Right hindlimb (tissue), 1 donor: Measurements from ENCODE around the gene HPX.
"Not testable (repeated sequence)": the region's sequence is repeated elsewhere in the genome, so short reads cannot be mapped to it uniquely, and the experiment has no call there.

Experiments used
- DNase-seq: peaks from one replicate; pipeline ENCODE4 v3.0.0-alpha.2; 2018

HPX gene

DNA sequence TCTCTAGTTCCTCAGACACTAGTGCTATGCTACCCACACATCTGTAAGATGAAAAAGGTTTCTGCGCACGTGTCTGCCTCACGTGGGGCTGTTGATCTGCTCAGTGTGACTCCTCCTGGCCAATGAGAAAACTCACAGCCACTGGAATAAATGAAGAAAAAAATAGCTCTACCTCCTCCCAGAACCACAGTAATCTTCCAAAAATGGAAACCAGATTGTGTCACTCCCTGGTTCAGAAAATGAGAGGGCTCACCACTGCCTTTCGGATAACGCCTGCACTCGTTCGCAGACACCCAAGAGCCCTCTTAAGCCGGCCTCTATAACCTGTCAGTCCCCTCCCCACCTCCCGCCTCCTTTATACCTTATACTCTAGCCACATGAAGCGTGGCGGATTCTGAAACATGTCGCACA is 27.0 kb downstream of the HPX start:
- DNase-seq = no peak

DNA sequence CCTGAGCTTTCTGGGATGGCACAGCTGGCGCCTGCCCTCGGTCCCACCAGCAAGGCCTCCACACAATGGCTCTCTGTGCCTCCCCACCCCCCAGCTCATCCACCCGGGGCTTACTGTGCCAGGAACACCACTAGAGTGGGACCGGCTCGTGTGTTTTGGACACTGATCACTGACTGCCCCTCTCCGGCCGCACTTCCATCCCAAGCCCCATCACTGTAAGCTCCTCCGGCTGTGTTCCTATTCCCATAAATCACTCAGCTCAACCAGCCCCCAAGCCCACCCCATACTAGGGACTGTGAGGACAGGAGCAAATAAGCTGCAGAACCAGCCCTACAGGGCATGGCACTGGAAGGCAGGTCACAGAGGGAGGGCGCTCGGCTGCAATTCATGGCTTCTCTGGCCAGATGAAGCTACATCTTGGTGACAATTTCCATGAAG is 29.2 kb downstream of the HPX start:
- DNase-seq = no peak

DNA sequence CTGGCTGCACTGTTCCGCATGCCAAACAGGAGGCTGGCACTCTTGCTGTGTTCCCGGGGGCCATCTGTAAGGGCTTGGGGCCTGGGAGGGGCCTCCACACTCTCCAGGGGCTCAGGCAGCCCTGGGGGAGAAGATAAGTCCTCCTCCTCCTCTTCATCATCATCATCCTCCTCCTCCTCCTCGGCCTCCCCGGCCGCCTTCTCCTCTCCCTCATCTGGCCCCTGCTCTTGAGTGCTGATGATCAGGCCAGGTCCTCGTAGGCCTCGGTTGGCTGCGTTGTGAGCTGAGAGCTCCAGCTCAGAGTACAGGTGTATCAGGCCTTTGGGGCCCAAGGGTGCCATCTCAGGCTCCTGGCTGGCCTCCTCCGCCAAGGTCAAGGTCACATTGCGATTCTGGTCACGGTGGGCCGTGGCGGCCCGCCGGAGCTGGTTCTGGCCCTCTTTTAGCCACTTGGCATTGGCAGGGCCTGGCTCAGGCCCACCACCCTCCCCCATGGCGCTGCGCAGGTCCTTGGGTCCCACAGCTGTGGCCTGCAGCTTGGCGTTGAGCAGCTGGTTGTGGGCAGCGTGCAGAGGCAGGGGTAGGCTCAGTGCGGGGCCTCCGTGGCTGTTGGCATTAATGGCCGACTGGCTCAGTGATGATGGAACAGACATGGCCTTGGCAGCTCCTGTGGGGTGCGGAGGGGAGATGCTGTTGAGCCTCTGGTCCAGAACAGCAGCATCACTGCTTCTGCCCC is 29.9 kb downstream of the HPX start:
- DNase-seq = no peak

GRCh38 chr11:6406370-6406769 is 34.4 kb downstream of the HPX start:
- DNase-seq = no peak

DNA sequence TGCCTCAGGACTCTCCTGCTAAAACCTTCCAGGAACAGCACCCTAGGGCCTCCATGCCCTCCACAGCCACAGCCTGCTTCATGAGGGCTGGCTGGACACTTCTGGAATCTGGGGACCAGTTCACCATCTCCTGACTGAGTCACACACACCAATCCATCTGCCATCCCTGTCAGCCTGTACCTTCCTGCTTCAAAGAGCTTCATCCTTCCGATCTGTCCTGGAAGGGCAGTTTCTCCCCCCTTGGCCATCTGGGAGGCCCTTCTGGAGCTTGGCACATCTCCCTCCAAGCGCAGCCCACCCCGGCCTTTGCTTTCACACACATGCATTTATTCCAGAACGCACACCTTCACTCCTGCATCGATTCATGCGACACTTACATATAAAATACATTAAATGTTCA is 34.9 kb downstream of the HPX start:
- no peak for DNase-seq

- peak; percentile 70 for DNase-seq
Measured at GRCh38 chr11:6405052-6405667, 35.6 kb downstream of the HPX start.

GRCh38 chr11:6404342-6405051 is 36.3 kb downstream of the HPX start:
- DNase-seq = peak; percentile 29

GRCh38 chr11:6403539-6403938 is 37.2 kb downstream of the HPX start:
- DNase-seq = no peak

DNA sequence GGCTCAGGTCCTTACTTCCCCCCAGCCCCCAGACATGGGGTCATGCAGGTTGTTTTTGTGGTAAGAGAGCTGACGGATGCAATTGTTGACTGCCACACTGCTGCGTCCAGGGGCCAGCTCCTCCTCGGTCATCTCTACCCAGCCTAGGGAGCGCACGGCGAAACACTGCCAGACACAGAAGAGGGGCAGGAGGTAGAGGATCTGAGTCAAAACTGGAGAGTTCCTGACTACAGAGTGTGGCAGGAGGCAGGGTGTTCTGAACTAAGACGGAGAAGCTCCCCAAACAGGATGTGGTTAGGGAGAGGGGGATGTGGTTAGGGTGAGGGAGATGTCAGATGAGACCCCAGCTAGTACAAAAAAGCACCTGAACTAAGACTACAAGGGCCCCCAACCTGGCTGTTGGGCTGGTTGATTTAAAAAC is 38.2 kb downstream of the HPX start:
- no peak for DNase-seq

GRCh38 chr11:6402061-6402470 is 38.7 kb downstream of the HPX start:
- DNase-seq = no peak

GRCh38 chr11:6401464-6401863 is 39.3 kb downstream of the HPX start:
- no peak for DNase-seq

DNA sequence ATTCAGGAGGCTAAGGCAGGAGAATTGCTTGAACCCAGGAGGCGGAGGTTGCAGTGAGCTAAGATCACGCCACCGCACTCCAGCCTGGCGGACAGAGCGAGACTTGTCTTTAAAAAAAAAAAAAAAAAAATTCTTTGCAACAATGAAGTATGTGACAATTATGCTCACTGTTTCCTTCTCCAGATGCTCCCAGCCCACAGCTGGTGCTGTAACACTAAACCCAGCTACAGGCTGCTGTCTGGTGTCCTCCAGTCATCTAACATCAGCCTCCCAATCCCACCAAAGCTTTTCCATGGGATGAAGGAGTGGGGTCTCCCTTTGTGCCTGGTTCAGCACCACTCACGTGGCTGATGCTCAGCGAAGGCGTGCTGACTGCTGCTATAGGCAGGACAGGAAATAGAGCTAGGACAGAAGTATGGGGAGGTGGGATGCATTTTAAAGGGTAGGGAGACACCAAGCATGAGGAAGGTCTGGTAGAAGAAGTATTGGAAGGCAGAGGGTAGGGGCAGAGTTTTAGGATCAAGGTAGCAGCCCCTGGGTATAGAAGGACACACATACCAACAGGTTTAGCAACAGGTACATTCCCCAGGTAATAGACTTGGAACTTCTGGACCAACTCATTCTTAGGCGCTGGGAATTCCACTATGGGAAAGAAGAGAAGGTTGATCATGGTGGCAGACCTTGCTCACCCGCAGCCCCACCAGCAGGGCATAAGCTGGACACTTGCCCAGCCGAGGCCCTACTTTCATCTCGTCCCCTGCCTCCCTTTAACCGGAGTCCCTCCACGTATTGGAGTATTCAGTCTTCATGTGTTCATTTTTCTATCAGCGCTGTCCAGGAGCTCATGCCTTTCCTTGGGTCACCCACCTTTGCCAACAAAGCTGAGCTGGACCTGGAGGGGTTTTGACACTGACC is 40.1 kb downstream of the HPX start:
- DNase-seq = no peak

- DNase-seq = no peak
Measured at GRCh38 chr11:6397636-6398035, 43.2 kb downstream of the HPX start.

GRCh38 chr11:6397156-6397555 is 43.6 kb downstream of the HPX start:
- DNase-seq = no peak

DNA sequence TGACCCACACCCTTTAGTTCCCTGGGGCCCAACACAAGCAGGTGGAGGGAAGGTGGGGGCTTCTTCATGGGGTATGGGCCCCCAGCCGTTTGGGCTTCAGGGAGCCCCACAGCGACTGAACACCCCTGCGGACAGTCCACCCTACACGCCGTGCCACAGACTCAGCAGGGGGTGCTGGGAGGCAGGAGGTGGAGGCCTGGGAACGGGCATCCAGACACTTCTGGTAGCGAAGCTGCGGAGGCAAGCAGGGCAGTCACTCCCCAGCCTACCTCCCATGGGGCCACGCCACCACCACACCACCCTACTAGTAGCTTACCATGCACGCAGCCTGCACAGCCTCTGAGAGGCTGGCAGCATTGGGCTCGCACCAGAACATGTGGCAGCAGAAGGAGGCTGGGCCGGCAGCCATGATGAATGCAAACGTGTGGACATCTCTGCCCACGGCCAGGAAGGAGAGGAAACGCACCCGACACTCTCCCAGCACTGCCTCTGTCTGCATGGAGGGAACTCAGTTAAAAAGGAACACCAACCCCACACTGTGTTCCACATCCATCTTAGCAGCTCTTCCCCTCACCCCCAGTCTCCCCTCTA is 45.2 kb downstream of the HPX start:
- DNase-seq = no peak

- no peak for DNase-seq
Measured at GRCh38 chr11:6393989-6394670, 46.7 kb downstream of the HPX start.

GRCh38 chr11:6392251-6392650 is 48.5 kb downstream of the HPX start:
- DNase-seq = not testable (repeated sequence)

DNA sequence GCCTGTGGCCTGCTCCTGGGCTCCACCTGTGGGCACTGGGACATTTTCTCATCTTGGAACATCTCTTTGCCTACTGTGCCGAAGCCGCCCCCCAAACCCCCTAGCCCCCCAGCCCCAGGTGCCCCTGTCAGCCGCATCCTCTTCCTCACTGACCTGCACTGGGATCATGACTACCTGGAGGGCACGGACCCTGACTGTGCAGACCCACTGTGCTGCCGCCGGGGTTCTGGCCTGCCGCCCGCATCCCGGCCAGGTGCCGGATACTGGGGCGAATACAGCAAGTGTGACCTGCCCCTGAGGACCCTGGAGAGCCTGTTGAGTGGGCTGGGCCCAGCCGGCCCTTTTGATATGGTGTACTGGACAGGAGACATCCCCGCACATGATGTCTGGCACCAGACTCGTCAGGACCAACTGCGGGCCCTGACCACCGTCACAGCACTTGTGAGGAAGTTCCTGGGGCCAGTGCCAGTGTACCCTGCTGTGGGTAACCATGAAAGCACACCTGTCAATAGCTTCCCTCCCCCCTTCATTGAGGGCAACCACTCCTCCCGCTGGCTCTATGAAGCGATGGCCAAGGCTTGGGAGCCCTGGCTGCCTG is 49.2 kb downstream of the HPX start:
- DNase-seq = no peak

DNA sequence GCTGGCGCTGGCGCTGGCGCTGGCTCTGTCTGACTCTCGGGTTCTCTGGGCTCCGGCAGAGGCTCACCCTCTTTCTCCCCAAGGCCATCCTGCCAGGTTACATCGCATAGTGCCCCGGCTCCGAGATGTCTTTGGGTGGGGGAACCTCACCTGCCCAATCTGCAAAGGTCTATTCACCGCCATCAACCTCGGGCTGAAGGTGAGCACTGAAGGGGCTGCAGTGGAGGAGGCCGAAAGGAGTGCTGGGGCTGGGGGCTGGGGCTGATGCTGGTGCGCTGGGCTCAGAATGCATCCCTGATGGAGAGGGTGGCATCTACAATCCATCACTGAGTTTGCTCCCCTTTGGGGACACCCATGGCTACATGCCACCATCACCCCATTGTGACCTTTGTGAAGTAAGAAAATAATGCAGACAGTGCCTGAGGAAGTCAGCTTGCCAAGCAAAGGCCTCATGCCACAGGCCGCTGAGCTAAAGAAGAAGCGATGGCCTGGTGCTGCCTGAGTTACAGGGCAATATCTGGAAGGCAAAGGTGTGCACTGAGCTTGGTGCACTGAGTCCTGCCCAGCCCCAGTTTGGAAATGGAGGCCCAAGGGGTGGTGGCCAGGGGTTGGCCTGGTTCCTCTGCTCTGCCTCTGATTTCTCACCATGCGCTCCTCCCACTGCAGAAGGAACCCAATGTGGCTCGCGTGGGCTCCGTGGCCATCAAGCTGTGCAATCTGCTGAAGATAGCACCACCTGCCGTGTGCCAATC is 49.9 kb downstream of the HPX start:
- DNase-seq = no peak

DNA sequence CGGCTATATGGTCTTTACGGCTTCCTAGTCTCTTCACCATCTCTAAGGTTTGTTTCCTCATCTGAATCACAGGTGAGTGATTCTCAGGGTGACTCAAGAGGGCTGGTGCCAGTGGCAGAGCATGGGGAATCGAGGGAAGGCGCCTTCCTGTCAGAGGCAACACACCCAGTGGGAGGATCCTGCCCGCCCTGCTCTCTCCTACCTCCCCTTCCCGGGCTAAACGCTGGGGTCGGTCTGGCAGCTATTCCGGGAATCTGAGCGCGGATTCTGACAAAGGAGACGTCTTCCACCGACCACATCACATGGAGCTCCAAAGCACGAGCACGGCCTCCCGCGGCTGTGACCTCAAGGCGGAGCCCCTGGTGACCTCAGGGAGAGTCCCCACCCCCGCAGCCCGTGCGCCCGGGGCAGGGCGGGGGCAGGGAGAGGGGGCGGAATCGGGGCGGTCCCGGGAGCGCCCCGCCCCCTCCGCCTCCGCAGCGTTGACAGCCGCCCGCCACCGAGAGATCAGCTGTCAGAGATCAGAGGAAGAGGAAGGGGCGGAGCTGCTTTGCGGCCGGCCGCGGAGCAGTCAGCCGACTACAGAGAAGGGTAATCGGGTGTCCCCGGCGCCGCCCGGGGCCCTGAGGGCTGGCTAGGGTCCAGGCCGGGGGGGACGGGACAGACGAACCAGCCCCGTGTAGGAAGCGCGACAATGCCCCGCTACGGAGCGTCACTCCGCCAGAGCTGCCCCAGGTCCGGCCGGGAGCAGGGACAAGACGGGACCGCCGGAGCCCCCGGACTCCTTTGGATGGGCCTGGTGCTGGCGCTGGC is 50.7 kb downstream of the HPX start, which contains the start of gene SMPD1:
TSS of gene SMPD1 (plus strand) at position 570 of the 813 bp plus-strand sequence. CDS start at position 695, 125 bp downstream.
- peak; percentile 92 for DNase-seq
